ENCODE measurements around the gene SKIC2.

DNA sequence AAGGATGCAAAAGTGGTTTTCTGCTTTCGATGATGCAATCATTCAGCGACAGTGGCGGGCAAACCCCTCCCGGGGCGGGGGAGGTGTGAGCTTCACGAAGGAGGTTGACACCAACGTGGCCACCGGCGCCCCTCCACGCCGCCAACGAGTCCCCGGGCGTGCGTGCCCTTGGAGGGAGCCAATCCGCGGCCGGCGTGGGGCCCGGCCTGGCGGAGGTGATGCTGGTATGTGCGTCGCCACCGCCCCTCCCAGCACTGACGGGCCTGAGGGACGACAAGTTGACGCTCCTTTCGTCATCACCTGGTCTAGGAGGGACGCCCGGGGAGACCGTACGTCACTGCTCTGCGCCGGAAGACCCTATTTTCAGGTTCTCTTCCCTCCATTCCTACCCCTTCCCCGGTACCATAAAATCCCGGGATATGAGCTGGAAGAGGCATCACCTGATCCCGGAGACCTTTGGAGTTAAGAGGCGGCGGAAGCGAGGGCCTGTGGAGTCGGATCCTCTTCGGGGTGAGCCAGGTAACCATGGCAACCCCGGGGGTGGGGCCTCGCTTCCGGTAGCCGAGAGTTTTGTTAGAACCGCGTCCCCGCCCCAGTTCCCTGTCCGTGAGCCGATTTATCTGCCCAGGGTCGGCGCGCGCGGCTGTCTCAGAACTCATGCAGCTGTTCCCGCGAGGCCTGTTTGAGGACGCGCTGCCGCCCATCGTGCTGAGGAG, 13.2 kb downstream of the SKIC2 start, which contains the start of gene DXO:
- TF ChIP-seq POLR2A (IDR thresholded peaks at IDR 0.05) = peak; percentile 51 to 62
- TF ChIP-seq, protein P1, sequence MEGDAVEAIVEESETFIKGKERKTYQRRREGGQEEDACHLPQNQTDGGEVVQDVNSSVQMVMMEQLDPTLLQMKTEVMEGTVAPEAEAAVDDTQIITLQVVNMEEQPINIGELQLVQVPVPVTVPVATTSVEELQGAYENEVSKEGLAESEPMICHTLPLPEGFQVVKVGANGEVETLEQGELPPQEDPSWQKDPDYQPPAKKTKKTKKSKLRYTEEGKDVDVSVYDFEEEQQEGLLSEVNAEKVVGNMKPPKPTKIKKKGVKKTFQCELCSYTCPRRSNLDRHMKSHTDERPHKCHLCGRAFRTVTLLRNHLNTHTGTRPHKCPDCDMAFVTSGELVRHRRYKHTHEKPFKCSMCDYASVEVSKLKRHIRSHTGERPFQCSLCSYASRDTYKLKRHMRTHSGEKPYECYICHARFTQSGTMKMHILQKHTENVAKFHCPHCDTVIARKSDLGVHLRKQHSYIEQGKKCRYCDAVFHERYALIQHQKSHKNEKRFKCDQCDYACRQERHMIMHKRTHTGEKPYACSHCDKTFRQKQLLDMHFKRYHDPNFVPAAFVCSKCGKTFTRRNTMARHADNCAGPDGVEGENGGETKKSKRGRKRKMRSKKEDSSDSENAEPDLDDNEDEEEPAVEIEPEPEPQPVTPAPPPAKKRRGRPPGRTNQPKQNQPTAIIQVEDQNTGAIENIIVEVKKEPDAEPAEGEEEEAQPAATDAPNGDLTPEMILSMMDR (IDR thresholded peaks at IDR 0.05) = no peak

Measured in Peyer's patch (tissue), 4 donors.